HTR-8/SVneo (cell line): ENCODE measurements around the gene SLC25A34.

ENCODE experiments used
- DNase-seq: peaks from one replicate; pipeline ENCODE4 v3.0.0; 2011; ENCODE audit warnings: low spot score, mixed read lengths; ENCODE audit not compliant: insufficient read length
- FAIRE-seq: peaks from 2 replicates; lab custom pipeline; 2011; peaks lifted over from hg19 to GRCh38; lab: Jason Lieb, UNC

SLC25A34 gene

DNA sequence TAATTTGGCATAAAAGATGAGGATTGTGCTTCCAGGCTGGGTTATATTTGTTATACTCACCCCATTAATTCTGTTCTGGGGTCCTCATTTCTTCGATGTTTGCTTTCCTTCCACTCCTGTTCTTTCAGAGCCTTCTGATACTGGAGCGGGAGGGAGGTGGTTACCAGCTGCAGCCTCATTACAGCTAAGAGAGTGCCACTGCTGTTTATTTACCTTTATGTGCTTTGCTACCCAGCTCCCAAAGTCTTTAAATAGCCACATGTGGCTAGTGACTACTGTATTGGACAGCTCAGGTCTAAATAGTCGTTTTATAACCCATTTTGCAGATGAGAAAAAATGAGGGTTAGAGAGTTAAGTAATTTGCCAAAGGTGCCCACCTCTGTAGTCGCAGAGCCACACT lies 26.8 kb upstream of the SLC25A34 start:
- DNase-seq (no peak), FAIRE-seq (no peak)

DNA sequence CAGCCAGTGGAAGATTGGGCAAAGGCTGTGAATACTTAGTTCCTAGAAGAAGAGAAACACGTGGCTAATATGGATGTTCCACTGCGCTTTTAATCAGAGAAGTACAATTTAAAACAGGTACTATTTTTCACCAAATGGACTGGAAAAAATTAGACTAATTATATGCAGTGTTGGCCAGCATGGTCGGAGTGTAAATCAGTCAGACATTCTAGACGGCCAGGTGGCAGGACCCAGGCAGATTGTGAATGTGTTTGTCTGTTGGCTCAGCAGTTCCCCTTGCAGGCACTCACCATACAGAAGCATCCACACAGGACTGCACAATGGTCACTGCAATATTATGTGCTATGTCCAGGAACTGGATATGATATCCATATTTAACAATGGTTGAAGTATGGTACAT lies 23.9 kb upstream of the SLC25A34 start:
- DNase-seq (no peak), FAIRE-seq (no peak)

- FAIRE-seq (no peak), DNase-seq (no peak)
Measured at GRCh38 chr1:15714406-15715136, 21.5 kb upstream of the SLC25A34 start.

GRCh38 chr1:15717418-15718125 lies 18.5 kb upstream of the SLC25A34 start:
- no peak for FAIRE-seq
- no peak for DNase-seq

DNA sequence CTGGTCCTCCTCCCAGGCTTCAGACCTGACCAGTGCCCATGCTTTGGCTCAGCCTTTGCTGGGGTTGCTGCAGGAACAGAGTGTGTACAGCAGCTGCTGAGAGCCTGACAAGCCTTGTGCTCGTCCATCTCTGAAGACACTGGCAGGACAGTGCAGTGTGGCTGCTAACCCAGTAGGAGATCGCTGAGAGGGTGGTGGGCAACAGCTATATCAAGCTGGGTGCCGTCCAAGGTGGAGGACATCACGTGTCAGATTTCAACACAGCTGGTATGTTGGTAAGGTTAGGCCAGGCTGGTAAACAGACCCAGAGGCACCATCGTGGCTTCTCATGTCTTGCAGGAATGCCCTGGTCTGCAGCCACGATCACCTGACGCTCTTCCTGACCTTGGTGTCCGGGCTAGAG lies 17.9 kb upstream of the SLC25A34 start:
- DNase-seq (no peak), FAIRE-seq (no peak)

- DNase-seq: no peak
- FAIRE-seq: no peak
Measured at GRCh38 chr1:15719381-15720120, 16.5 kb upstream of the SLC25A34 start.

DNA sequence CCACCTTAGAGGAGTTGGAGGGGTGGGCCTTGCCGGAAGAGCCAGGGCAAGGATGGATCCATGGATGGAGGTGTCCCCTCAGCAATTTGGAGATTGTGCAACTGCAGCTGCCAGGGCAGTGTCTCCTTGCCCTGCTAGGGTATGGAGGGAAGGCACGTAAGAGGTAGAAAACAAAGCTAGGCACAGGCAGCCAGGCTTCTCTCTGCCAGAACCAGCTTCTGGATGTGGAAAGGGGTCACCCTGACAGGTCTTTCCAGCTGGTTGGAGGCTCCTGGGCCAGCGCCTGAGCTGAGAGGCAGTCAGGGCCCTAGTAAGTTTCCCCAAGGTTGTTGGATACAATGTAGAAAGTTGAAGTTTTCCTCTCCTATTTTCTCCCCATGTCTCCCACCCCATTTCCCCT lies 15.2 kb upstream of the SLC25A34 start:
- no peak for DNase-seq
- FAIRE-seq: no peak

DNA sequence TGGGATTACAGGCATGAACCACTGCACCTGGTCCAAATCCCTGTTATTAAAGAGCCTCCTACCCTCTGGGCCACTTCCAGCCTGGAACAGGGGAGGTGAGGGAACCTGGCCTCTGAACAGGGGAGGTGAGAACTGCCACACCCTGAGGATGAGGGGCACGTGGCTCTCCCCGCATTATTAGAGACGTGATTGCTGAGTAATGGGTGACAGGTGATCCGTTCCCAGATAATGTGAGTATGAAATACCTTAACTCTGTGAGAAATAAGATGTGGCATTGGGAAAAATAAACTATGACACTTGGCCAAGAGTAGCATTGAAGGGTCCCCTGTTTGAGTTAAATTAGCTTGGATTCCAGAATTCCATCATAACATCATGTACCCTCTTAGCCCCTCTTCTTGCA lies 13.6 kb upstream of the SLC25A34 start:
- no peak for DNase-seq

DNA sequence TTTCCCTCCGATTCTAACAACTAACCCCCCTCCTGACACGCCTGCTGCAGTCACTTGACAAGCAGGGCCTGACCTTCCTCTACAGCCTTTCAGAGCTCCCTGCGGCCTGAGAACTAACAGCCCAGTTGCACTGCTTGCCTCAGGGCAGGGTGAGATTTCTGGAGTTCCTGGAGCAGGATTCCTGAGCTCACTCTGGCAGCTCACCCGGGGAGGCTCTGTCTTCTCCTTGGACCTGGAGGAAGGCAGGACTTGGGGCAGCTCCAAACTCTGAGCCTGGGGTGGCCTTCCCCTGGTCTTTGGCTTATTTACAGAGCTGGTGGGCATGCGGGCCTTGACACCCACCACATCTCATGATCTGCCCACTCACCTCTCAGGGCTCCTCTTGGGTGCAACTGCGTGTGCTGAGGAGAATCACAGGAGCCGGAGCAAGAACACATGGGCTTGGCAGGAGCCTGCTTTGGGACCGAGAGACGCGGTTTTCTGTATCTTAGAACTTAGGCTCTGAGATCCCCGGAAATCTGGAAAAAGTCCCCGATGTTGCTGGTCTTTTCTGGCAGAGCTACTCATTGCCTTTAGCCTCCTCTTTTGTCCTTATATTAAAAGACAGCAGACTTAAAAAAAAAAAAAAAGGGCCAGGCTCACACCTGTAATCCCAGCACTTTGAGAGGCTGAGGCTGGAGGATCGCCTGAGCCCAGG lies 13.1 kb upstream of the SLC25A34 start:
- DNase-seq (no peak), FAIRE-seq (no peak)

More for the DNA sequence above, 13.6 kb upstream of the SLC25A34 start:
- FAIRE-seq: no peak

DNA sequence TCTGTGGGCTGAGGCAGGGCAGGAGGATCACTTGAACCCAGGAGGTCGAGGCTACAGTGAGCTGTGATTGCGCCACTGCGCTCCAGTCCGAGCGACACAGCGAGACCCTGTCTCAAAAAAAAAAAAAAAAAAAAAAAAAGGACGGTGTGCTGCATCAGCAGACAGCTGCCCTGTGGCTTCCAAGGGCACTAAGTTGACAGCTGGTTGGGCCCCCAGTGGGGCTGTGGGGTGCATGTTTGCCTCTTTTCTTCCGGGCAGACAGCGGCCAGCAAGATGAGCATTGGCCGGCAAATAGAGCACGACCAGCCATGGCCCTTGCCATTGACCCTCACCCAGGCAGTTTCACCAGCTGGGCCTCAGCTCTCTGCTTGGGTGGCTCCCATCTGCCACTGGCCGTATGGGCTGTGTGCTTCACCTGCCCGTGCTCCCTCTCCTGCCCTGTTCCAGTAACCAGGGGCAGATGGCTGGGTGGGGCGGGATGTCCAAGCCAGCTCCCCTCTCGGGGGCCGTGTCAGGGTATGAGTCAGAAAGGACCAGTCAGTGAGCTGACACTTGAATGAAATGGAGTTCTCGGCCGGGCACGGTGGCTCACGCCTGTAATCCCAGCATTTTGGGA lies 12.3 kb upstream of the SLC25A34 start:
- FAIRE-seq (no peak), DNase-seq (no peak)

- DNase-seq (no peak), FAIRE-seq (no peak)
Measured at GRCh38 chr1:15724949-15725880, 10.8 kb upstream of the SLC25A34 start.

- no peak for DNase-seq
- FAIRE-seq: no peak
Measured at GRCh38 chr1:15726508-15726907, 9.6 kb upstream of the SLC25A34 start.

DNA sequence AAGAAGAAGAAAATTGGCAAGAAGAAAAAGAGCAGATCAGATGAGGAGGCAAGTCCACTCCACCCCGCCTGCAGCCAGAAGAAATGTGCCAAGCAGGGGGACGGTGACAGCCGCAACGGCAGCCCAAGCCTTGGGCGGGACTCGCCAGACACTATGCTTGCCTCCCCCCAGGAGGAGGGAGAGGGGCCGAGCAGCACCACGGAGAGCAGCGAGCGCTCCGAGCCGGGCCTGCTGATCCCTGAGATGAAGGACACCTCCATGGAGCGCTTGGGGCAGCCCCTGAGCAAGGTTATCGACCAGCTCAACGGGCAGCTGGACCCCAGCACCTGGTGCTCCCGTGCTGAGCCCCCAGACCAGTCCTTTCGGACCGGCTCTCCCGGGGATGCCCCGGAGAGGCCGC lies 9.0 kb upstream of the SLC25A34 start:
- DNase-seq (no peak), FAIRE-seq (no peak)

DNA sequence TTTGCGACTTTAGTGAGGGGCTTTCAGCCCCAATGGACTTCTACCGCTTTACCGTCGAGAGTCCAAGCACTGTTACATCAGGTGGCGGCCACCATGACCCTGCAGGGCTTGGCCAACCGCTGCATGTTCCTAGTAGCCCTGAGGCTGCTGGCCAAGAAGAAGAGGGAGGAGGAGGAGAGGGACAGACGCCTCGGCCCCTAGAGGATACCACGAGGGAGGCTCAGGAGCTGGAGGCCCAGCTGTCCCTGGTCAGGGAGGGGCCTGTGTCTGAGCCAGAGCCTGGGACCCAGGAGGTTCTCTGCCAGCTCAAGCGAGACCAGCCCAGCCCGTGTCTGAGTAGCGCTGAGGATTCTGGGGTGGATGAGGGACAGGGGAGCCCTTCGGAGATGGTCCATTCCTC lies 8.6 kb upstream of the SLC25A34 start:
- DNase-seq: no peak
- FAIRE-seq: no peak

- FAIRE-seq (no peak), DNase-seq (no peak)
Measured at GRCh38 chr1:15727866-15728534, 8.1 kb upstream of the SLC25A34 start.

GRCh38 chr1:15728937-15729657 lies 7.0 kb upstream of the SLC25A34 start:
- FAIRE-seq: no peak
- no peak for DNase-seq

- DNase-seq: no peak
- no peak for FAIRE-seq
Measured at GRCh38 chr1:15730423-15730822, 5.6 kb upstream of the SLC25A34 start.

GRCh38 chr1:15730936-15731335 lies 5.1 kb upstream of the SLC25A34 start:
- no peak for FAIRE-seq
- no peak for DNase-seq
